ENCODE results near the gene NAA20.
"Not testable (repeated sequence)": the region's sequence is repeated elsewhere in the genome, so short reads cannot be mapped to it uniquely, and the experiment has no call there.

NAA20 gene

DNA sequence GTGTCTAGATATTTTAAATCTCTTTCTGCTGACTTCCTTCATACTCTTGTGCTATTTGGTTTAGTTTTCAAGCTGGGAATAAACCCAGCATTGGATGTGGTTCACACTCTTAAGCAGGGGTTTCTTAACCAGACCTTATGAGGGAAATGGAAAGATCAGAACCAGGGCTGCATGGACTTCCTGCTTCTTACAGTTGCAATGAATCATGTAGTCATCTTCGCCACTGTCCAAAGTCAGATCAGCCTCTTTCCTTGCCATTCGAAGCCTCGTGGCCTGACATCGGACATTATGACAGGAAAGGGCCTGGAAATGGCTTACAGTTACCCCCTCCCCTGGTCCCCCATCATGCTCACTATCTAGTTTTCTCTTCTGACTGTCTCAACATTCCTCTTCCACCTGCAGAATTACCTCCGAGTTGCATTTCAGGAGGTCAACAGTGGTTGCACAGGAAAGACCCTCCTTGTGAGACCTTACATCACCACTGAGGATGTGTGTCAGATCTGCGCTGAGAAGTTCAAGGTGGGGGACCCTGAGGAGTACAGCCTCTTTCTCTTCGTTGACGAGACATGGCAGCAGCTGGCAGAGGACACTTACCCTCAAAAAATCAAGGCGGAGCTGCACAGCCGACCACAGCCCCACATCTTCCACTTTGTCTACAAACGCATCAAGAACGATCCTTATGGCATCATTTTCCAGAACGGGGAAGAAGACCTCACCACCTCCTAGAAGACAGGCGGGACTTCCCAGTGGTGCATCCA, 16.8 kb upstream of the NAA20 start:
- Histone ChIP-seq H3K4me3 (replicated peaks; ENCODE audit: insufficient read depth, low read length) (no peak overlapping the region), H3K27ac (replicated peaks) (no peak overlapping the region), H3K27me3 (ENCODE audit: insufficient read depth, poor library complexity, severe bottlenecking) (no peaks in the 10 kb centered on the region)
- DNase-seq (ENCODE audit: low read depth in 1 of 2, low spot score in 1 of 2) = peak in 1 of 2 experiments; percentile 17
- TF ChIP-seq REST (IDR thresholded peaks at IDR 0.05; ENCODE audit: insufficient replicate concordance, low read depth) = peak; percentile 49
- TF ChIP-seq, protein P1, sequence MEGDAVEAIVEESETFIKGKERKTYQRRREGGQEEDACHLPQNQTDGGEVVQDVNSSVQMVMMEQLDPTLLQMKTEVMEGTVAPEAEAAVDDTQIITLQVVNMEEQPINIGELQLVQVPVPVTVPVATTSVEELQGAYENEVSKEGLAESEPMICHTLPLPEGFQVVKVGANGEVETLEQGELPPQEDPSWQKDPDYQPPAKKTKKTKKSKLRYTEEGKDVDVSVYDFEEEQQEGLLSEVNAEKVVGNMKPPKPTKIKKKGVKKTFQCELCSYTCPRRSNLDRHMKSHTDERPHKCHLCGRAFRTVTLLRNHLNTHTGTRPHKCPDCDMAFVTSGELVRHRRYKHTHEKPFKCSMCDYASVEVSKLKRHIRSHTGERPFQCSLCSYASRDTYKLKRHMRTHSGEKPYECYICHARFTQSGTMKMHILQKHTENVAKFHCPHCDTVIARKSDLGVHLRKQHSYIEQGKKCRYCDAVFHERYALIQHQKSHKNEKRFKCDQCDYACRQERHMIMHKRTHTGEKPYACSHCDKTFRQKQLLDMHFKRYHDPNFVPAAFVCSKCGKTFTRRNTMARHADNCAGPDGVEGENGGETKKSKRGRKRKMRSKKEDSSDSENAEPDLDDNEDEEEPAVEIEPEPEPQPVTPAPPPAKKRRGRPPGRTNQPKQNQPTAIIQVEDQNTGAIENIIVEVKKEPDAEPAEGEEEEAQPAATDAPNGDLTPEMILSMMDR (IDR thresholded peaks at IDR 0.05; ENCODE audit: insufficient read depth, low read length) = no peak

DNA sequence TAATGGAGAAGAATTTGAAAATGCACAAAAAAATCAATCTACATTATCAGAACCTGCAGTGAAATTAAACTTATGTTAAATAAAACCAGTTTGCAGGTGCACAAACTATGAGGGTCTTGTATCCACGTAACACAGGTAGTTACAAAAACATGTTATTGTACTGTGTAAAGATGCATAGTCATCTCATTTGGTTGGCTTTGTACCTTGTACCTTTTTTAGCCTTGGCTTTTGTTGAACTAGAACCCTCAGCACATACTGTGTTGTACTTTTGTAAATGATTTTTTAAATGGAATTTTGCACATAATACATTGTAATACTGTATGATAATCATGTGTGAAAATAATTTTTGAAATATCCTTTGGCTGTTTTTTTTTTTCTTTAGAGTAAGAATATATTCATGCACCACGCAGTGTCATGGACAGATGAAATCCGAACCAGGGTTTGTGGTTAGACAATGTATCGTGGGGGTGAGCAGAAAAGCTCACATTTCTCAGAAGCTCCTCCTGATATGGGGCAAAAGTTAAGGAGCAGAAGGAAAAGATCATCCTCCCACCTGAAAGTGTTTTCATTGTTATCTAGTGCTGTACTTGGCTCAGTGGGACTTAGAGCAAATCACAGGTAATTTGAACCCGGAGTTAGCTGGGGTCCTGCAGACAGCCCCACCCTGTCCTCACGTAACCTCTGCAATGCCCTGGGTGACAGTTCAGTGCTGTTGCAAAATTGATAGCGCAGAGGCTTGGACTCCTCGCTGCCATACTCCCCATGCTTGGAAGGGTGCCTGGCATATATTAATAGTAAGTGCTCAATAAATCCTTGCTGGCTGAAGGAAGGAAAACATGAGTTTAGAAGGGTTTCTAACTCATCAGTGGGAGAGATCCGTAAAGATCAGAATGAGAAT, 14.8 kb upstream of the NAA20 start:
- H3K27ac ChIP-seq (replicated peaks) = no peak overlapping the region
- DNase-seq (ENCODE audit: low read depth in 1 of 2, low spot score in 1 of 2) = no peak
- no peaks in the 10 kb centered on the region for H3K27me3 ChIP-seq (ENCODE audit: insufficient read depth, poor library complexity, severe bottlenecking)
- TF ChIP-seq GABPA (IDR thresholded peaks at IDR 0.05; ENCODE audit: low read depth) = no peak
- TF ChIP-seq SPI1 (IDR thresholded peaks at IDR 0.05; ENCODE audit: borderline replicate concordance, low read depth) = no peak
- H3K4me3 ChIP-seq (replicated peaks; ENCODE audit: insufficient read depth, low read length) = no peak overlapping the region

- peak overlapping the region; percentile 40 for H3K27ac ChIP-seq (replicated peaks)
- no peak overlapping the region; the same call in 1 of the 2 replicates for H3K4me3 ChIP-seq (replicated peaks; ENCODE audit: insufficient read depth, low read length)
- peak; percentile 74 to 77 for DNase-seq (ENCODE audit: low read depth in 1 of 2, low spot score in 1 of 2)
- no peak for TF ChIP-seq REST (IDR thresholded peaks at IDR 0.05; ENCODE audit: insufficient replicate concordance, low read depth)
- peak; percentile 51; the same call in 1 of the 2 replicates for TF ChIP-seq POLR2AphosphoS5 (IDR thresholded peaks at IDR 0.05; ENCODE audit: low read depth)
- H3K27me3 ChIP-seq (ENCODE audit: insufficient read depth, poor library complexity, severe bottlenecking) = no peaks in the 10 kb centered on the region
Measured at GRCh38 chr20:20003031-20003954, 13.9 kb upstream of the NAA20 start.

GRCh38 chr20:20003955-20004322, 13.2 kb upstream of the NAA20 start:
- H3K4me3 ChIP-seq (replicated peaks; ENCODE audit: insufficient read depth, low read length); H3K27me3 ChIP-seq (ENCODE audit: insufficient read depth, poor library complexity, severe bottlenecking); DNase-seq (ENCODE audit: low read depth in 1 of 2, low spot score in 1 of 2): not testable (repeated sequence)
- peak overlapping the region; percentile 40; the same call in 1 of the 2 replicates for H3K27ac ChIP-seq (replicated peaks)

DNA sequence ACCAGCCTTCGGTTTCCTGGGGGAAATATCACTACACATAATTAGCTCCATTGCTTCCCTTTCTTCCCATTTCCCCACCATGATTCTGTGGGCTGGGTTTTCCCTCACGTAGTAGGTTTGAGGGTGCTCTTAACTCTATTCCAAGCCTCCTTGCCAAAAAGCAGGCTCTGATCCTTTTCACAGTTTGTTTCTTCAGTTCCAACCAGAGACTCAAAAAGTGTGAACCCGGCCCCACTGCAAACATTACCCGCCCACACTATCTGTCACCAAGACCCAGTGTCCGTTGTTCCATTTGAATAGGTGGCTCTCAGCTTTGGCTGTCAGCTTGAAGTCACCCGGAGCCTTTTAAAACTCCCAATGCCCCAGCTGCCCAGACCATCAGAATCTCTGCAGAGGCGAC, 11.8 kb upstream of the NAA20 start:
- H3K4me3 ChIP-seq (replicated peaks; ENCODE audit: insufficient read depth, low read length) = no peak overlapping the region
- DNase-seq (ENCODE audit: low read depth in 1 of 2, low spot score in 1 of 2) = no peak
- TF ChIP-seq, protein P1 (IDR thresholded peaks at IDR 0.05; ENCODE audit: insufficient read depth, low read length) = no peak
- TF ChIP-seq GABPA (IDR thresholded peaks at IDR 0.05; ENCODE audit: low read depth) (no peak), POLR2AphosphoS5 (IDR thresholded peaks at IDR 0.05; ENCODE audit: low read depth) (no peak)
- no peaks in the 10 kb centered on the region for H3K27me3 ChIP-seq (ENCODE audit: insufficient read depth, poor library complexity, severe bottlenecking)
- no peak overlapping the region for H3K27ac ChIP-seq (replicated peaks)
